ENCODE data around the gene PPARA. TPM values are rescaled to one million over a fixed set of nuclear protein-coding genes. Genes with fewer than 3 reads are reported as not detected.

PPARA gene
- total and polyA plus RNA-seq, 7 donors, result 11.0 to 55.8 (median 37.3) TPM

GRCh38 chr22:46289244-46289891 lies 139.0 kb downstream of the PPARA start:
- DNase-seq, result peak in 1 of 2 donors; percentile 51
- H3K9me3 ChIP-seq, result no peaks in the 10 kb centered on the region
- H3K4me3 ChIP-seq, result no peak overlapping the region
- peaks cover 4% of the 10 kb centered on the region for H3K4me1 ChIP-seq
- no peak for TF ChIP-seq CTCF (IDR thresholded peaks at IDR 0.05)
- no peak overlapping the region for H3K27ac ChIP-seq
- peak in 3 of 4 donors; percentile 2 to 58 (median 11) for ATAC-seq
- no peaks in the 10 kb centered on the region for H3K27me3 ChIP-seq (ENCODE audit: insufficient read depth in 3 of 3, low read length in 2 of 3)
- intact Hi-C loops (cut with DNase I), result no loop called here
- WGBS, 3 donors, result 65 to 73% (median 67%) methylated on average over 33 of the region's 33 CpGs
- H3K36me3 ChIP-seq (ENCODE audit: insufficient read depth in 1 of 2, low read depth in 1 of 2), result peaks cover 0 to 57% of the 10 kb centered on the region in 2 donors

GRCh38 chr22:46290121-46290842 lies 140.0 kb downstream of the PPARA start:
- Histone ChIP-seq H3K4me3 (no peak overlapping the region), H3K27me3 (ENCODE audit: insufficient read depth in 3 of 3, low read length in 2 of 3) (no peaks in the 10 kb centered on the region), H3K9me3 (no peaks in the 10 kb centered on the region), H3K36me3 (ENCODE audit: insufficient read depth in 1 of 2, low read depth in 1 of 2) (peaks cover 0 to 48% of the 10 kb centered on the region in 2 donors), H3K4me1 (peaks cover 4% of the 10 kb centered on the region), H3K27ac (peak overlapping the region; percentile 73)
- peak in 1 of 2 donors; percentile 85 for DNase-seq
- peak; percentile 67 to 89 (median 84) for ATAC-seq
- 72 to 82% (median 73%) methylated on average over 17 of the region's 17 CpGs for WGBS, 3 donors
- intact Hi-C loops (cut with DNase I), result loop anchor here in 1 of 2 donors (5.0 kb wide), 1 partner anchor 143 kb away; no protein-coding TSS in a partner anchor
- TF ChIP-seq CTCF (IDR thresholded peaks at IDR 0.05), result no peak

- intact Hi-C loops (cut with DNase I), result loop anchor here in 1 of 2 donors (5.0 kb wide), 1 partner anchor 144 kb away; no protein-coding TSS in a partner anchor
- no peak overlapping the region for H3K4me3 ChIP-seq
- DNase-seq, result no peak
- H3K4me1 ChIP-seq, result peaks cover 4% of the 10 kb centered on the region
- H3K9me3 ChIP-seq, result no peaks in the 10 kb centered on the region
- no peak for ATAC-seq
- no peaks in the 10 kb centered on the region for H3K27me3 ChIP-seq (ENCODE audit: insufficient read depth in 3 of 3, low read length in 2 of 3)
- TF ChIP-seq CTCF (IDR thresholded peaks at IDR 0.05), result no peak
- peaks cover 0 to 40% of the 10 kb centered on the region in 2 donors for H3K36me3 ChIP-seq (ENCODE audit: insufficient read depth in 1 of 2, low read depth in 1 of 2)
- peak overlapping the region; percentile 73 for H3K27ac ChIP-seq
- 85 to 89% (median 86%) methylated on average over 22 to 23 of the region's 23 CpGs for WGBS, 3 donors
Observed at GRCh38 chr22:46290843-46291785, 140.8 kb downstream of the PPARA start.

GRCh38 chr22:46292173-46292572 lies 141.8 kb downstream of the PPARA start:
- Histone ChIP-seq H3K4me1 (peaks cover 9% of the 10 kb centered on the region), H3K4me3 (no peak overlapping the region), H3K27ac (no peak overlapping the region), H3K27me3 (ENCODE audit: insufficient read depth in 3 of 3, low read length in 2 of 3) (no peaks in the 10 kb centered on the region), H3K9me3 (no peaks in the 10 kb centered on the region), H3K36me3 (ENCODE audit: insufficient read depth in 1 of 2, low read depth in 1 of 2) (peaks cover 0 to 29% of the 10 kb centered on the region in 2 donors)
- intact Hi-C loops (cut with DNase I), result loop anchor here in 1 of 2 donors (5.0 kb wide), 1 partner anchor 145 kb away; no protein-coding TSS in a partner anchor
- 87 to 96% (median 90%) methylated on average over 3 of the region's 3 CpGs for WGBS, 3 donors
- DNase-seq, result no peak
- ATAC-seq, result no peak
- no peak for TF ChIP-seq CTCF (IDR thresholded peaks at IDR 0.05)

All from psoas muscle (tissue), 8 donors.